ENCODE results near the gene GALR2. TPM values are rescaled to one million over a fixed set of nuclear protein-coding genes. Genes with fewer than 3 reads are reported as not detected.

The GALR2 gene
- total RNA-seq, 2 experiments from 2014 or later = 0.63 TPM; not detected in 1

DNA sequence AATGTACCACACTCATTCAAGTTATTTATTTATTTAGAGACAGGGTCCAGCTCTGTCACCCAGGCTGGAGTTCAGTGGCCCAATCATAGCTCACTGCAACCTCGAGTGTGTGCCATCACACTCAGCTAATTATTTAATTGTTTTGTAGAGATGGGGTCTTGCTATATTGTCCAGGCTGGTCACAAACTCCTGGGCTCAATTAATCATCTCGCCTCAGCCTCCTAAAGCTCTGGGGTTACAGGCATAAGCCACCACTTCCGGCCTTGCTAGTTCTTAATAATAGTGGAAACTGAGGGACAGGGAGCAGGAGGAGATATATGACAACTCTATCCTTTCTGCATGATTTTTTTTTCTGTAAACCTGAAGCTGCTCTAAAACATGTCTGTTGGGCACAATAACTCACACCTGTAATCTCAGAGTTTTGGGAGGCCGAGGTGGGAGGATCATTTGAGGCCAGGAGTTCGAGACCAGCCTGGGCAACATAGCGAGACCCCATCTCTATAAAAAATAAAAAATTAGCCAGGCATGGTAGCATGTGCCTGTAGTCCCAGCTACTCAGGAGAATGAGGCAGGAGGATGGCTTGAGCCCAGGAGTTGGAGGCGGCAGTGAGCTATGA, 40.7 kb downstream of the GALR2 start:
- ChIA-PET CTCF (ENCODE audit: unreplicated experiment) (interaction anchor here (0.9 kb wide), 1 partner anchor 65 kb away, joined by 3 read pairs; no protein-coding TSS in a partner anchor), POLR2A (interaction anchor here (0.5 kb wide), 1 partner anchor 97 kb away, joined by 3 read pairs; no protein-coding TSS in a partner anchor)
- Histone ChIP-seq H4K20me1 (ENCODE audit: insufficient read depth, low read length) (no peaks in the 10 kb centered on the region), H3K9me3 (ENCODE audit: low read length) (0 out of 2 replicates have a peak, but pooled peaks cover 3% of the 10 kb centered on the region), H3K9me2 (ENCODE audit: insufficient read depth, low read length) (no peaks in the 10 kb centered on the region), H3K4me1 (ENCODE audit: insufficient read depth, low read length, poor library complexity, severe bottlenecking) (peaks cover 2% of the 10 kb centered on the region), H3K4me2 (ENCODE audit: low read length) (no peak overlapping the region), H3K79me2 (ENCODE audit: insufficient read depth, low read depth, low read length) (no peaks in the 10 kb centered on the region), H3K27ac (ENCODE audit: low read depth, low read length, poor library complexity, severe bottlenecking) (no peak overlapping the region), H3K4me3 (ENCODE audit: low read depth, low read length, poor library complexity, severe bottlenecking) (no peak overlapping the region), H2AFZ (ENCODE audit: low read length) (no peak overlapping the region), H3K36me3 (ENCODE audit: insufficient read depth, low read length) (no peaks in the 10 kb centered on the region)
- TF ChIP-seq CTCF (conservative IDR thresholded peaks at IDR 0.05; ENCODE audit: low read length) (no peak), EZH2phosphoT487 (IDR thresholded peaks at IDR 0.05; ENCODE audit: borderline replicate concordance, low read depth, low read length) (no peak)
- no TSS peak for BruUV-seq (replicated peaks)
- intact Hi-C loops (cut with micrococcal nuclease; ENCODE audit: unreplicated experiment) = no loop called here
- no peak for DNase-seq (ENCODE audit: low spot score)

DNA sequence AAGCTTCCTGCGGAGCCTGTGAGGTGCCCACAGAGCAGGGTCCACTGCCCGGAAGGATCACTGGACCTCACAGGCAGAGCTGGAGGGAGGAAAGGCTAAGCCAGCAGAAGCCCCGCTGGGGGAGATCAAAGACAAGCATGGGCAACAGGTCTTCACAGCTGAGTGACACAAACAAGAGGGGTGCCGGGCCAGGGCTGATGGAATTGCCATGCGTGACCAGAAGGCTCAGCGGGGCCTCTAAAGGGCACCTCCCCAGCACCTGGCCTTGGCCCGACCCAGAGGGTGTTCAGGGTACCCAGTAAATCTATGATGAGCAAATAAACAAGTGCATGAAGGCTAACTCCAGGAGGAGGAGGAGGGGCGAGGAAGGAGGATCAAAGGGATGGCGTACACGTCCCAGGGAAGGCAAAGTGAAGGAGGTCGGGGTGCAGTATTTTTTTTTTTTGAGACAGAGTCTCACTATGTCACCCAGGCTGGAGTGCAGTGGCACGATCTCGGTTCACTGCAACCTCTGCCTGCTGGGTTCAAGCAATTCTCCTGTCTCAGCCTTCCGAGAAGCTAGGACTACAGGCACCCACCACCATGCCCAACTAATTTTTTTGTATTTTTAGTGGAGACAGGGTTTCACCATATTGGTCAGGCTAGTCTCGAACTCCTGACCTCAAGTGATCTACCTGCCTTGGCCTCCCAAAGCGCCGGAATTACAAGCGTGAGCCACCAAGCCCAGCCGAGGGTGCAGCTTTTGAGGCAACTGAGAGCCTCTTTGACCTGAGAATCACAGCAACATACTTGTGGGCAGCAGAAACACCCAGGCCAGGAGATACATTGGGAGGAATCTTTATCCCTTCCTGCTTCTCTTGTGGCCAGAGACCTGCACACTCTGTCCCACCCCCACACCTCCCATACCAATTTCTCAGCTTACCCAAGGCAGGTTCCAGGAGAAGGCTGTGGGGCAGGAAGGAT, 45.1 kb downstream of the GALR2 start:
- peaks cover 22% of the 10 kb centered on the region for H3K4me1 ChIP-seq (ENCODE audit: insufficient read depth, low read length, poor library complexity, severe bottlenecking)
- CTCF ChIA-PET (ENCODE audit: unreplicated experiment) = interaction anchor here (0.5 to 1.4 kb wide), 5 partner anchors 62 to 167 kb away, joined by 3 to 12 read pairs (median 4); no protein-coding TSS in a partner anchor
- no peak overlapping the region for H2AFZ ChIP-seq (ENCODE audit: low read length)
- H3K4me2 ChIP-seq (ENCODE audit: low read length) = no peak overlapping the region
- no peaks in the 10 kb centered on the region for H3K36me3 ChIP-seq (ENCODE audit: insufficient read depth, low read length)
- no peaks in the 10 kb centered on the region for H3K9me3 ChIP-seq (ENCODE audit: low read length)
- POLR2A ChIA-PET = interaction anchor here (0.5 kb wide), 1 partner anchor 73 kb away, joined by 5 read pairs; no protein-coding TSS in a partner anchor
- BruUV-seq (replicated peaks) = no TSS peak
- H3K4me3 ChIP-seq (ENCODE audit: low read depth, low read length, poor library complexity, severe bottlenecking) = no peak overlapping the region
- no peak overlapping the region for H3K27ac ChIP-seq (ENCODE audit: low read depth, low read length, poor library complexity, severe bottlenecking)
- TF ChIP-seq CTCF (conservative IDR thresholded peaks at IDR 0.05; ENCODE audit: low read length) (no peak), EZH2phosphoT487 (IDR thresholded peaks at IDR 0.05; ENCODE audit: borderline replicate concordance, low read depth, low read length) (no peak)
- intact Hi-C loops (cut with micrococcal nuclease; ENCODE audit: unreplicated experiment) = no loop called here
- no peaks in the 10 kb centered on the region for H3K9me2 ChIP-seq (ENCODE audit: insufficient read depth, low read length)
- DNase-seq (ENCODE audit: low spot score) = no peak
- H4K20me1 ChIP-seq (ENCODE audit: insufficient read depth, low read length) = no peaks in the 10 kb centered on the region
- H3K79me2 ChIP-seq (ENCODE audit: insufficient read depth, low read depth, low read length) = no peaks in the 10 kb centered on the region
